GM12878 (cell line): ENCODE results near the gene FILIP1L. TPM values are rescaled to one million over a fixed set of nuclear protein-coding genes. Genes with fewer than 3 reads are reported as not detected.

Source experiments
- ATAC-seq: fragments of 200-7000 bp; cut with Tn5 transposase; 3 replicates; pipeline ENCODE4 v1.9.1; 2020; ENCODE audit warnings: mild to moderate bottlenecking, moderate library complexity
- BruUV-seq: library from RNA; stranded (reverse); fragments of 400-500 nt; replicated peaks from 2 replicates; lab custom pipeline; 2021; lab: Mats Ljungman, UMichigan
- CTCF ChIA-PET: fragments of 300-600 bp; sonication (Branson Sonifier 250); formaldehyde crosslinking; extraction: SDS; loops from one replicate; lab custom pipeline; 2021; ENCODE audit warnings: inconsistent platforms; lab: Yijun Ruan, JAX
- POLR2A ChIA-PET: fragments of 350-600 bp; formaldehyde crosslinking; extraction: SDS; loops from one replicate; lab custom pipeline; 2021; ENCODE audit warnings: inconsistent platforms; lab: Charles Lee
- RAD21 ChIA-PET: fragments of 300-600 bp; sonication (Branson Sonifier 250); formaldehyde crosslinking; loops from one replicate; lab custom pipeline; 2023; ENCODE audit warnings: antibody characterized with exemption; ENCODE audit not compliant: unreplicated experiment; lab: Charles Lee
- SMC1A ChIA-PET: fragments of 300-600 bp; sonication (Branson Sonifier 250); formaldehyde crosslinking; loops from one replicate; lab custom pipeline; 2023; ENCODE audit not compliant: unreplicated experiment, uncharacterized antibody; lab: Charles Lee
- DNase-seq: peaks from one replicate; pipeline ENCODE4 v3.0.0-alpha.2; 2011; ENCODE audit warnings: low read depth, low spot score
- FAIRE-seq: peaks from 3 replicates; lab custom pipeline; 2011; peaks lifted over from hg19 to GRCh38; lab: Jason Lieb, UNC
- H2AFZ ChIP-seq: 2 replicates; pipeline ENCODE4 v1.6.0; 2011; ENCODE audit warnings: low read depth, low read length, control low read depth; ENCODE audit not compliant: control insufficient read depth
- H3K27ac ChIP-seq: 2 replicates; pipeline ENCODE4 v1.5.1; 2011; ENCODE audit warnings: control low read depth; ENCODE audit not compliant: control insufficient read depth, insufficient read depth
- H3K27me3 ChIP-seq, 2 experiments: replicated peaks in 1 of 2; 2 replicates each; pipeline versions ENCODE4 v1.6.0 to v1.6.1; 2011; ENCODE audit warnings: low read length in 1 of 2; ENCODE audit not compliant: control insufficient read depth in 2 of 2, insufficient read depth in 2 of 2
- H3K36me3 ChIP-seq, 2 experiments: 2 replicates each; pipeline ENCODE4 v1.5.1; 2011; ENCODE audit warnings: low read length in 1 of 2; ENCODE audit not compliant: control insufficient read depth in 2 of 2, insufficient read depth in 2 of 2
- H3K4me1 ChIP-seq: 2 replicates; pipeline ENCODE4 v1.6.1; 2011; ENCODE audit warnings: mild to moderate bottlenecking, low read length, moderate library complexity, mixed read lengths; ENCODE audit not compliant: control insufficient read depth, insufficient read depth
- H3K4me2 ChIP-seq: 2 replicates; pipeline ENCODE4 v1.6.0; 2011; ENCODE audit warnings: control low read depth; ENCODE audit not compliant: control insufficient read depth, insufficient read depth
- H3K4me3 ChIP-seq: fragments of 200-600 bp; sonication (generic); 2 replicates; pipeline ENCODE4 v1.5.1; 2016
- H3K79me2 ChIP-seq: 2 replicates; pipeline ENCODE4 v1.6.0; 2011; ENCODE audit warnings: low read length; ENCODE audit not compliant: control insufficient read depth, insufficient read depth
- H3K9ac ChIP-seq: 2 replicates; pipeline ENCODE4 v1.8.0; 2011; ENCODE audit warnings: low read length, control low read depth, mixed read lengths; ENCODE audit not compliant: control insufficient read depth, insufficient read depth
- H3K9me3 ChIP-seq: replicated peaks from 3 replicates; pipeline ENCODE4 v1.5.1; 2011; ENCODE audit warnings: mild to moderate bottlenecking, low read length; ENCODE audit not compliant: control insufficient read depth, insufficient read depth
- H4K20me1 ChIP-seq: 2 replicates; pipeline ENCODE4 v1.6.0; 2011; ENCODE audit not compliant: control insufficient read depth, insufficient read depth
- CTCF ChIP-seq, 3 experiments: IDR thresholded peaks in 2 of 3; conservative IDR thresholded peaks in 1 of 3; 2 replicates each; pipeline ENCODE4 v1.5.1; 2011; ENCODE audit warnings: low read depth in 3 of 3, low read length in 3 of 3, mild to moderate bottlenecking in 3 of 3, control low read depth in 2 of 3, moderate library complexity in 2 of 3, inconsistent platforms in 1 of 3, mixed read lengths in 1 of 3; ENCODE audit not compliant: control insufficient read depth in 2 of 3, insufficient read depth in 1 of 3; ENCODE audit errors: extremely low read depth in 1 of 3
- IRF4 ChIP-seq: IDR thresholded peaks from 2 replicates; pipeline ENCODE4 v1.6.1; 2011; ENCODE audit warnings: low read depth, low read length
- NFXL1 ChIP-seq: fragments of 450-650 bp; IDR thresholded peaks from 2 replicates; pipeline ENCODE4 v1.6.1; 2017; ENCODE audit warnings: antibody characterized with exemption, mild to moderate bottlenecking, borderline replicate concordance
- NFYA ChIP-seq: IDR thresholded peaks from 2 replicates; pipeline ENCODE4 v1.6.1; 2011; ENCODE audit warnings: low read depth, mild to moderate bottlenecking, low read length, improper control_type of control experiment, borderline replicate concordance
- SPI1 ChIP-seq: IDR thresholded peaks from 2 replicates; pipeline ENCODE4 v1.6.1; 2011; ENCODE audit warnings: low read depth, mild to moderate bottlenecking, low read length, moderate library complexity, borderline replicate concordance; ENCODE audit not compliant: insufficient read depth
- TBL1XR1 ChIP-seq: IDR thresholded peaks from 2 replicates; pipeline ENCODE4 v1.6.1; 2012; ENCODE audit warnings: low read depth, low read length, improper control_type of control experiment
- WGBS: methylation state at CpG from one replicate; pipeline ENCODE4 v1.1.6; 2016; ENCODE audit warnings: low lambda C conversion rate; ENCODE audit not compliant: insufficient replicate concordance, insufficient coverage; ENCODE audit errors: missing lambda C conversion rate; 5-methylcytosine and 5-hydroxymethylcytosine counted together
- in situ Hi-C: fragments of 300-500 bp; cut with MboI; formaldehyde crosslinking; loops from 9 replicates; pipeline ENCODE4 v1.14.3; 2018; ENCODE audit warnings: mixed read lengths
- intact Hi-C: fragments of 100-400 bp; cut with micrococcal nuclease; formaldehyde crosslinking; loops from one replicate; pipeline ENCODE4 v1.14.2; 2022; ENCODE audit not compliant: unreplicated experiment
- polyA plus RNA-seq, 11 experiments: library from polyadenylated mRNA; depleted of rRNA in 4 of 11; unstranded in 6 of 11; stranded (reverse) in 5 of 11; fragments of >200 nt; fragmentation: Nextera tagmentation in 4 of 11; fragmentation: Illumina TruSeq in 1 of 11; extraction: Ambion mirVana in 4 of 11; extraction: Trizol in 1 of 11; gene quantifications; 1 replicate in 1 of 11; 2 replicates in 10 of 11; pipeline versions ENCODE4 v1.2.1 to v1.2.3, GENCODE V29; 2011 to 2016; ENCODE audit warnings: inconsistent platforms in 2 of 11, missing spikeins in 2 of 11, low read depth in 1 of 11
- total RNA-seq, 4 experiments: library from RNA; depleted of rRNA in 3 of 4; stranded (reverse); fragments of >200 nt in 3 of 4; fragmentation: Illumina TruSeq in 1 of 4; extraction: Trizol in 1 of 4; gene quantifications; 2 replicates each; pipeline versions ENCODE4 v1.2.1 to v1.2.3, GENCODE V29; 2013 to 2021
- TF ChIP-seq, protein P1 (sequence below): fragments of 450-650 bp; IDR thresholded peaks from 2 replicates; pipeline ENCODE4 v1.6.1; 2017; ENCODE audit warnings: mild to moderate bottlenecking, moderate library complexity

FILIP1L gene
- total and polyA plus RNA-seq, 10 of the 15 experiments (the other 5 are each of a cell fraction or from before 2014, with no cell fraction given) = 0.24 to 6.1 (median 3.5) TPM

- no TSS peak for BruUV-seq
- Histone ChIP-seq H3K4me1 (peaks cover 4% of the 10 kb centered on the region; the same call in 1 of the 2 replicates), H3K27me3 (no peaks in the 10 kb centered on the region), H3K27ac (no peak overlapping the region), H3K9me3 (no peaks in the 10 kb centered on the region), H3K4me2 (no peak overlapping the region), H3K36me3 (no peaks in the 10 kb centered on the region), H2AFZ (no peak overlapping the region), H3K9ac (no peak overlapping the region), H3K4me3 (no peak overlapping the region), H4K20me1 (no peaks in the 10 kb centered on the region), H3K79me2 (no peaks in the 10 kb centered on the region; the same call in none of the 2 replicates)
- 97% methylated on average over 3 of the region's 3 CpGs for WGBS
- FAIRE-seq = no peak
- SMC1A ChIA-PET = interaction anchor here (1.1 kb wide), 1 partner anchor 37 kb away, joined by 3 read pairs; no protein-coding TSS in a partner anchor
- in situ Hi-C loops = loop anchor here (10.0 kb wide), 1 partner anchor 58 kb away; no protein-coding TSS in a partner anchor
- CTCF ChIA-PET = interaction anchor here (1.2 to 1.7 kb wide), 2 partner anchors 25 to 400 kb away, joined by 3 to 5 read pairs; no protein-coding TSS in a partner anchor
- intact Hi-C loops = no loop called here
- no peak; the same call in 1 of the 3 replicates for ATAC-seq
- no peak for DNase-seq
- TF ChIP-seq NFXL1 (no peak), SPI1 (peak; percentile 57; the same call in 1 of the 2 replicates)
- POLR2A ChIA-PET = interaction anchor here (1.5 kb wide), 1 partner anchor 11 kb away, joined by 6 read pairs; no protein-coding TSS in a partner anchor
- RAD21 ChIA-PET = no interaction called here
Observed at GRCh38 chr3:99856437-99857220, 257.7 kb downstream of the FILIP1L start.

DNA sequence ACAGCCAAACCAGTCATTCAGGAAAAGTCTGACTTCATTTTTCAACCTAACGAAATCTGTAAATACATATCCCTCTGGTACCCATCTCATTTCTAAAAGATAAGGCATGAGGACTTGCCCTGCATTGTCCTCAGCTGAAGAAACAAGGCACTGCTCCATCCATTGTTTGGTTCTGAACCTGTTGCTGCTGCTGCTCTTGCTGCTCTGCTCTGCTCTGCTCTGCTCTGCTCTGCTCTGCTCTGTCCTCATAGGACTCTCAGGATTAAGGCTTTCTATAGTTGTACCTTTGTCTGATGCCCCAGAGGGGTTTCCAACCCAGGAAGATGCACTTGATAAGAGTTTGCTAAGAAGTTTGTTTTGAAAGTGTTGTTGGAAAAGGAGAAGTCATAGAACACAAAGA, 258.4 kb downstream of the FILIP1L start:
- SMC1A ChIA-PET = interaction anchor here (1.1 kb wide), 1 partner anchor 38 kb away, joined by 3 read pairs; no protein-coding TSS in a partner anchor
- Histone ChIP-seq H3K79me2 (no peaks in the 10 kb centered on the region; the same call in none of the 2 replicates), H4K20me1 (no peaks in the 10 kb centered on the region), H2AFZ (no peak overlapping the region), H3K27ac (no peak overlapping the region), H3K9me3 (no peaks in the 10 kb centered on the region), H3K9ac (no peak overlapping the region), H3K4me1 (peaks cover 4% of the 10 kb centered on the region; the same call in 1 of the 2 replicates), H3K36me3 (no peaks in the 10 kb centered on the region), H3K4me3 (no peak overlapping the region), H3K4me2 (no peak overlapping the region), H3K27me3 (no peaks in the 10 kb centered on the region)
- BruUV-seq = no TSS peak
- FAIRE-seq (no peak), ATAC-seq (no peak), DNase-seq (no peak)
- POLR2A ChIA-PET = no interaction called here
- intact Hi-C loops = no loop called here
- in situ Hi-C loops = loop anchor here (10.0 kb wide), 1 partner anchor 59 kb away; no protein-coding TSS in a partner anchor
- RAD21 ChIA-PET = no interaction called here
- WGBS = 96% methylated on average over 1 of the region's 1 CpG
- CTCF ChIA-PET = interaction anchor here (0.9 to 1.7 kb wide), 4 partner anchors 9 to 401 kb away, joined by 3 to 5 read pairs (median 3); no protein-coding TSS in a partner anchor
- TF ChIP-seq CTCF (IDR thresholded peaks at IDR 0.05 in 2 of 3, conservative IDR thresholded peaks at IDR 0.05 in 1 of 3; ENCODE audit: control insufficient read depth in 2 of 3, extremely low read depth in 1 of 3, insufficient read depth in 1 of 3, low read depth in 3 of 3, low read length in 3 of 3) (no peak), IRF4 (no peak), NFYA (no peak), TBL1XR1 (no peak)
- TF ChIP-seq, protein P1, sequence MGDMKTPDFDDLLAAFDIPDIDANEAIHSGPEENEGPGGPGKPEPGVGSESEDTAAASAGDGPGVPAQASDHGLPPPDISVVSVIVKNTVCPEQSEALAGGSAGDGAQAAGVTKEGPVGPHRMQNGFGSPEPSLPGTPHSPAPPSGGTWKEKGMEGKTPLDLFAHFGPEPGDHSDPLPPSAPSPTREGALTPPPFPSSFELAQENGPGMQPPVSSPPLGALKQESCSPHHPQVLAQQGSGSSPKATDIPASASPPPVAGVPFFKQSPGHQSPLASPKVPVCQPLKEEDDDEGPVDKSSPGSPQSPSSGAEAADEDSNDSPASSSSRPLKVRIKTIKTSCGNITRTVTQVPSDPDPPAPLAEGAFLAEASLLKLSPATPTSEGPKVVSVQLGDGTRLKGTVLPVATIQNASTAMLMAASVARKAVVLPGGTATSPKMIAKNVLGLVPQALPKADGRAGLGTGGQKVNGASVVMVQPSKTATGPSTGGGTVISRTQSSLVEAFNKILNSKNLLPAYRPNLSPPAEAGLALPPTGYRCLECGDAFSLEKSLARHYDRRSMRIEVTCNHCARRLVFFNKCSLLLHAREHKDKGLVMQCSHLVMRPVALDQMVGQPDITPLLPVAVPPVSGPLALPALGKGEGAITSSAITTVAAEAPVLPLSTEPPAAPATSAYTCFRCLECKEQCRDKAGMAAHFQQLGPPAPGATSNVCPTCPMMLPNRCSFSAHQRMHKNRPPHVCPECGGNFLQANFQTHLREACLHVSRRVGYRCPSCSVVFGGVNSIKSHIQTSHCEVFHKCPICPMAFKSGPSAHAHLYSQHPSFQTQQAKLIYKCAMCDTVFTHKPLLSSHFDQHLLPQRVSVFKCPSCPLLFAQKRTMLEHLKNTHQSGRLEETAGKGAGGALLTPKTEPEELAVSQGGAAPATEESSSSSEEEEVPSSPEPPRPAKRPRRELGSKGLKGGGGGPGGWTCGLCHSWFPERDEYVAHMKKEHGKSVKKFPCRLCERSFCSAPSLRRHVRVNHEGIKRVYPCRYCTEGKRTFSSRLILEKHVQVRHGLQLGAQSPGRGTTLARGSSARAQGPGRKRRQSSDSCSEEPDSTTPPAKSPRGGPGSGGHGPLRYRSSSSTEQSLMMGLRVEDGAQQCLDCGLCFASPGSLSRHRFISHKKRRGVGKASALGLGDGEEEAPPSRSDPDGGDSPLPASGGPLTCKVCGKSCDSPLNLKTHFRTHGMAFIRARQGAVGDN = no peak
